HAP-1 (cell line): Measurements from ENCODE around the gene ATP6V1F.

Experiments
- DNase-seq, 2 experiments: peaks; one replicate each; pipeline ENCODE4 v3.0.0-alpha.2; 2016 to 2020; ENCODE audit warnings: low spot score in 2 of 2
- H3K27me3 ChIP-seq: fragments of 250-450 bp; sonication (Bioruptor Pico); 2 replicates; pipeline ENCODE4 v1.5.1; 2020; ENCODE audit warnings: low read depth, mild to moderate bottlenecking, moderate library complexity
- H3K36me3 ChIP-seq: fragments of 250-450 bp; sonication (Bioruptor Pico); replicated peaks from 2 replicates; pipeline ENCODE4 v1.5.1; 2020; ENCODE audit warnings: mild to moderate bottlenecking
- H3K4me1 ChIP-seq: fragments of 250-450 bp; sonication (Bioruptor Pico); 2 replicates; pipeline ENCODE4 v1.5.1; 2020; ENCODE audit warnings: mild to moderate bottlenecking
- H3K4me3 ChIP-seq: fragments of 250-450 bp; sonication (Bioruptor Pico); 2 replicates; pipeline ENCODE4 v1.5.1; 2020; ENCODE audit warnings: mild to moderate bottlenecking, moderate library complexity
- H3K9me3 ChIP-seq: fragments of 250-450 bp; sonication (Bioruptor Pico); 2 replicates; pipeline ENCODE4 v1.5.1; 2020; ENCODE audit warnings: mild to moderate bottlenecking, moderate library complexity
- in situ Hi-C: fragments of 300-500 bp; cut with MboI; formaldehyde crosslinking; loops from 3 replicates; pipeline ENCODE4 v1.14.3; 2020; ENCODE audit warnings: low sequenced_read_pairs, inconsistent platforms, mixed read lengths

Gene ATP6V1F

DNA sequence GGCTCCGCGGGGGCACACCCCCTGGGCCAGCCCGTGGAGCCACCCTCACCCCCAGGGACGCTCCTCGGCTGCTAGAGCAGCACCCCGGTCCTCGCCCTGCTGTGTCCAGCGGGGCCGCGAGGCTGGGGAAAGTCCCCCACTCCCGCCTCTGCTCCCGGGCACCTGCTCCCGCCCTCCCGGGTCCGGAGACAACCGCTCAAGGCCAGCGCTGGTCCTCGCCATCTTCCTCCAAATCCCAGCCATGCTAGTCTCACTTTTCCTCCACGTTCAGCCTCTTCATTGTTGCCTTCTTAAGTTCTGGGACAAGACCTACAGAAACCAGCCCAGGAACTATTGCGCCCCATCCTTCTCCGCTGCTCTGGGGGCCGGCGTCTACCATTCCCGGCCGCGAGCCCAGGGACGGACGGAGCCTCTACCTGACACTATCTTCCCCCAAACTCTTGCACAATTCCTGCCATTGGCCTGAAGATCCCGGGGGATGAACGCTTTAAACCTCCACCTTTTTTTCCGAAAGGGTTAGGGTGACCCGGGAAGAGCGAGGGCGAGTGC is 52.7 kb downstream of the ATP6V1F start:
- Histone ChIP-seq H3K27me3 (0 out of 2 replicates have a peak, but pooled peaks cover 2% of the 10 kb centered on the region), H3K36me3 (no peaks in the 10 kb centered on the region), H3K4me3 (no peak overlapping the region), H3K4me1 (no peaks in the 10 kb centered on the region), H3K9me3 (no peaks in the 10 kb centered on the region)
- in situ Hi-C loops = loop anchor here (25.0 kb wide), 1 partner anchor 172 kb away; no protein-coding TSS in a partner anchor
- no peak for DNase-seq
